ELF-1 (cell line): ENCODE data around the gene COPB2.
"Not testable (repeated sequence)": the region's sequence is repeated elsewhere in the genome, so short reads cannot be mapped to it uniquely, and the experiment has no call there.

Experiments
- DNase-seq: peaks from one replicate; pipeline ENCODE4 v3.0.0-alpha.2; 2016; ENCODE audit warnings: low read depth, low spot score

COPB2 gene

DNA sequence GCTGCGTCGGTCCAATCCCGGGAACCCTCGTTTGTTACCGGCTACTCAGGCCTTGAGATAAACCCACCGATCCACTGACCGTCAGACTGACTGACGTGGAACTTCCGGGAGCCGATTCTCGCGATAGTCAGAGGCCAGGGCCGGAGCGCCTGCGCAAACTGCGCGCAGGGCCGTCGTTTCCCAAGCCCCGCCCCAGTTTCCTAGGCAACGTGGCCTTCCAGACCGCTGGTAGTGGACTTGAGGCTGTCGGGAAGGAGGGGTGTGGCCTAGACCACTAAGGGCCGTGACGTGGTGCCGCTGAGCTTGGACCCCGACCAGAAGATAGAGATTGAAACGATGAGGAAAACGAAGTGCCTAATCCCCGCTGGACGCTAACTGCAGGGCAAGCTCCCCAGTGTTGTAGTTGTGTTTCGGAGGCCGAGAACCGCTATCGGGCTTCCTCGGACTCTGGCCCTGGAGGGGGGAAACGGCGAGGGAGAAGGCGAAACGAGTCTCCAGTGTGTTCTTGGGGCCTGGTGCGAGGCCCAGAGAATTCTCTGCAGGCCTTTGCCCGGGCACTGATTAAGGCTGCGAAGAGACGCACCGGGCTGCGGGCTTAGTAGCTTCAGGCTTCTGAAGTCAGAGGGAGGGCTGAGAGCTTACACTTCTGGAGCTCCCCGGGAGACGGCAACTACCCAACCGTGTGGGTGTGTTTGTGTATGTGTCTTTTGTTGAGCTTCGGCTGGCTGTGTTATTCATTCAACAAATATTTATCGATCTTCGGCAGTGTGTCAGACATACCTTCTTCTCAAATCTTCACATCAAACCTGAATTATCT, at the start of gene COPB2:
COPB2 (minus strand) TSS at position 96 of the 817 bp plus-strand sequence. CDS start 97 bp downstream, outside the sequence.
- DNase-seq, result peak; percentile 99

DNA sequence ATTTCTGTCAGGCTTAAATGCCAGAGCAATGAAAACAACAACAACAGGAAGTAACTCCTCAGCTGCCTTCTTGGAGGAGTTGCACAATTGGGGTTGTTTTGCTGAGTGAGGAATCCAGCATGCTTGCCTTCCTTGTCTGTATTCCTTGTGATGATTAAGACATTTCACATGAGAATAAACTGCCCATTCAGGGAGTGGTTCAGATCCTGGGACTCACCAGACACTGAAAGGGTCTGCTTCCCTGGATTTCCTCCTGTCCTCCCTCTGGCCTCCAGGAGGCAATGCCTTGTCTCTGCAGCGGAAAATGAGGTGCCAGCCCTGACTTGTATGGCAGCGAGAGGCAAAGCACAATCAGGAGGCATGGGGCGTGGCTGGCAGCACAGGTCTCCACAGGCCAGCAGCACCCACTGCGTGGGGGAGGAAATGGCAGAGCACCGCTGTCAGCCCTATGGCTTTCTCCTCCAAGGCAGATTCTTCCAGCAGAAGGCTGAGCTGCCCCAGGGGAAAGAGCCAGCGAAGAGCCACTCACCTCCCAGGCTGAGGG, 45.4 kb upstream of the COPB2 start:
- peak; percentile 61 for DNase-seq

DNA sequence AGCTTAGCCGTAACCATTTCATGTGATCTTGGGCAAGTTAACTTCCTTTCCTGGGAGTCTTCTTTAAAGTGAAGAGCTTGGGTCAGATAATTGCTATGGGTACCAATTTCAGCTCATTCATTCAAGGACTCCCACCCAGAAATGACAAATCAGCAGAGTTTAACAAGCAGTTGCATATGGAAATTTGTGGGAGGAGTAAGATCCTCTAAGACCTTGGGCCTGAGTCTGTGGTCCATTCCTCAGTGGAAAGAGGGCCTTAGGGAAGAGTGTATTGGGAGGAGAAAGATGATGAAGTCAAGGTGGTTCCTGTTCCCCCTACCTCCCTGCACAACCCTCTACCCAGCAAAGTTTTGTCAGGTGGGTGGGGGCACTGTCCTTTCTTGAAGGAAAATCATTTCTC, 44.8 kb upstream of the COPB2 start:
- no peak for DNase-seq

DNA sequence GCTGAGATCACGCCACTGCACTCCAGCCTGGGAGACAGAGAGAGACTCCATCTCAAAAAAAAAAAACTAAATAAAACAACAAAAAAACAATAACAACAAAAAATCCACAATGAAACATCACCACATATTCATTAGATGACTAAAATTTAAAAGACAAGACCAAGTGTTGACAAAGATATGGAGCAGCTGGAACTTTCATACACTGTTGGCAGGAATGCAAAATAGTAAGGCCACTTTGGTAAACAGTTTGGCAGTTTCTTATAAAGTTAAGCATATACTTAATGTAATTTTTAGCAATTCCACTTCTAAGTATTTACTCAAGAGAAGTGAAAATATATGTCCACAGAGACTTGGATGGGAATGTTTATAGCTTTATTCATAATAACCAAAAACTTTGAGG, 43.6 kb upstream of the COPB2 start:
- DNase-seq, result no peak

DNA sequence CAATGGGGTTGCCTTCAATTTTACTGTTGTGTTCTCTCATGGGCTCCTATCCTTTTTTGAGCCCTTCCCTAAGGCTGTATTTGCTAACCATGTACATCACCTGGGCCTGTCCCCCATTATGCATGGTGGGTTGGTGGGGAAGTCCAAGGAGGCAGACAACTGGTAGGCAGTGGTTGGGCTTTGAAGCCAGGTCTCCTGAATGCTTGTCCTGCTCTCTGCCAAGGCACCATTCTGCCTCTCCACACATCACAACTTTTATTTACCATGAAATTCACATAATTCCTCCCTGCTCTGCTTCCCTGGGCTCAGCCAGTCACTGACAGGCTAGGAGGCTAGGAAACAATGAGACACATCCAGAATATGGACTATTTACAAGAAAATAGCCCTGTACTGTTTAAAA, 41.0 kb upstream of the COPB2 start:
- DNase-seq, result peak; percentile 76

DNA sequence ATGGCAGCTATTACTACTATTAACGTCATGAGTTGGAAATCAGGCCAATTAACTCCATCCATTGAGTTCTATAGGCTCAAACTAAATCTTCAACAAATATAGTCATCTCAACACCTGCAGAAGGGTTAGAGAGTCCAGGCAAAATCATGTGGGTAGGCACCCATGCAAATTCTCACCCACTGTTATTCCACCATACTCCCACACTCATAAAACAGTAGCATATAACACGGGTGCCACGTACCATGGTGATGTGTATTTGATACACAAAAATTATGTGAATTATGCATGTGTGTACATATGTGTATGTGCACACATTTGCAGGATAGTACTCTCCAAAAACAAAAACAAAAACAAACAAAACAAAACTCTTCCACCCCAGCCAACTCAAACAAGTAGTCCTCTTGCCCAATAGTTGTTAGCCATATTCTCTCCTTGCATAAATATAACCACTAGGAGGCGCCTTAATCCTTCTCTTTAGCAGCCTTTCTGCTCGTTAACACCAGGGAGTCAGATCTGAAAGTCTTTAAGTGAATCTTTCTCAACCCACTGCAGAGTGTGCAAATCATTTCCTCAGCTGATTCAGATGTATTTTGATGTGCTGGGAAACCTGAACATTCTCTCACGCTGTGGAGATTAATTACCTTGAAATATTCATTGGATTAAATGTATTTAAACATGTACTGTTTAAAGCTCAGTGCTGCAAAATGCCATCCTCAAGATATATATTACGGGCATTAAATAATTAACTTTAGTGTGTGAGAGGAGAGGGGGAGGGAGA, 38.0 kb upstream of the COPB2 start:
- peak; percentile 40 for DNase-seq

DNA sequence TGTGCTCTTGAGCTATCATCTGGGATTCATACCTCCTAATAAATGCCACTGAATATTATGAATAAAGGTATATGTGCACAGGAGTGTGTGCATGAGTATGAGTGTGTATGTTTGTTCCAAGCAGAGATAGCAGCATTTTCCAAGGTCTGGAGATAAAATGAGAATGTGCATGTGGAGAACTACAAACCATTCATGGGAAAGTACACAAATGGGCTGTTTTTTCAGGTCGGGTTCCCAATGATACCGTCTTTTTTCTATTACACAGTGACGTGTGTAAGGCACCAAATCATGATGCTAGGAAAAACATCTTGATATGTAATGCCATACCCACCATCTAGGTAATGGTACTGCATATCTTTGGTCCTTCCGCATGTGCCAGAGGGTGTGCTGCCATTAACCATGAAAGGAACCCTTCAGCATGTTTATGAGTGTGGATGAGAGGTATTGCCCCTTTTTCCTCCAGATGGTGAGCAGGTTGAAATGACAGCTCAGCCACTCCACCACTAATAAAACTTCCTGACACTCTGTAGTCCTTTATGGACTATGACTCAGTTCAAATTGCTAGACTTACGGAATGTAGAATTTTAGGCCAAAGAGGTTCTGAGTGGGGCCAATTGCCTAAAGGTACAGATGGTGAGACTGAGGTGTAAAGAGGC, 36.4 kb upstream of the COPB2 start:
- DNase-seq, result no peak

DNA sequence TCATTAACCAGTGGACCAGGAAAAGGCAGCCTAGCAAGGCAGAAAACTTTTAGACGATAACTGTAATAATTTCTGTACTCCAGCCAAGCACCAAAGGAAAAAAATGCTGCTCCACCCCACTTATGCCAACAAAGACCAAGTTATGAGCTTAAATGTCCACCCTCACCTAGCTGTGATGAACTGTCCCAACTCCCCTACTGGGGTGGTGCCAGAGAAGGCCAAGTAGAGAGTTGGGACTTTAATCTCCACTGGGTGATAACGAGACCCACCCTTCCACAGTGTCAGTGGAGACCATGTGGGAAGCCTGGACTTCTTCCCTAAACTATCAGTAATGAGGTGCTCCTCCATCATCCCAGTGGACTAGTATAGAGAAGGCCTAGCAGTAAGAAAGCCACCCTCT, 33.8 kb upstream of the COPB2 start:
- no peak for DNase-seq

DNA sequence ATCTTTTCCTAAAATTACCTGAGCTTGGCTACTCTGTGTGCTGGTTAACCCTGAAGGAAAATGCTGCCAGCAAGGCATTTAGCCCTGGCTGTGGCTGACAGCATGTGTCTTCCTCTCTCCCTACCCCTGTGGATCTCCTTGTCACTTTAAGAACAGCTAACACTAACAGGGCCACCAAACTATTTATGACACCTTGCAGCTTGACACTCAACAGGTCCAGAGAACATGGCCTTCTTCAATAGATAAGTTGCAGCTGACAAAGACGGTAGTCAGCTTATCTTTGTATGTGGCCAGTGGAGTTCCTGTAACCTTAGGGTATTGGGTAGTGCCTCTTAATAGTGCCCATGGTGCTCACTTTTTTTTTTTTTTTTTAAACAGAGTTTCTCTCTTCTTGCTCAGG, 32.0 kb upstream of the COPB2 start:
- DNase-seq, result no peak

DNA sequence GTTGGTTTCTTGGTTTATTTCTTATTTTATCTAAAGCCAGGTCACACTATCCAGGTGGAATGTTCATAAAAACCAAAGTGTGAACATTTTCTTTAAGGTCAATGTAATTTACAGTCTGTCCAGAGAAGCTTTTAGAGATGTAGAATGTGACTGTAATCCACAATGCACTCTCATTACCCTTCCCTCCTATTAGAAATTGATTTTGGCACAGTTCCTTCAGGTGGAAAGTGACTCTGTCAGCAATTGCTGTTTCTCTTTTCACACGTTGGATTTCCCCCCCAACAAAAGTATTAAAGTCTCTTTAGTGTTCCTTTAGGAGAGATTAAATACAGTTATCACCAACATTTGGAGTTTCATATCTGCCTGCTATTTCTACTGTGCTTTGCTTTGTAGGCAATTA, 31.6 kb upstream of the COPB2 start:
- no peak for DNase-seq

DNA sequence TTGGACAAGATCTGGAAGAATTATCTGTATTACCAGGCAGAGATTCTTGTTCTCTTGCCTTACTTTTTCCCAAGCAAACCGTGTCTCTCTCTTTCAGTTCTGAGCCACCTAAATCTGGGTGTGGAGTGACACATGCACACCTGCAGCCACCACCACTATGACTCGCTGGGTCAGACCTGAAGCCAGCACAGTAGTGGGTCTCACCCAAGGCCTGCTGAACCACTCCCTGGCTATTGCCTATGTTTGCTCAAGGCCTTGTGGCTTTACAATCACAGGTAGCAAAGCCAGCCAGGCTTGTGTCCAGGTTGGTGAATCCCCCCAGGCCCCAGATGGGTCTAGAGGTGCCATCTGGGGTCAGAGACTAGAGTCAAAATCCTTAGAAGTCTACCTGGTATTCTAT, 28.7 kb upstream of the COPB2 start:
- DNase-seq, result no peak

DNA sequence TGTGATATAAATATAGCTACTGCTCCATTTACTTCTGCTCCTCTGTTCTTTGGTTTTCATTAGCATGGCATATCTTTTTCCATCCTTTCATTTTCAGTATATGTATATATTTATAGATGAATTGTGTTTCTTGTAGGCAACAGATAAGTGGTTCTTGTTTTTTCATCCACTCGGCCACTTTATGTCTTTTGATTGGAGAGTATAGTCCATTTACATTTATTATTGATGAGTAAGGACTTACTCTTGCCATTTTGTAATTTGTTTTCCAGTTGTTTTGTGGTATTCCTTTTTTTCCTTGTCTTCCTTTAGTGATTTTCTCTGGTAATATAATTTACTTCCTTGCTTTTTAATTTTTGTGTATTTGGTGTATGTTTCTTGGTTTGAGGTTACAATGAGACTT, 26.8 kb upstream of the COPB2 start:
- DNase-seq, result no peak

DNA sequence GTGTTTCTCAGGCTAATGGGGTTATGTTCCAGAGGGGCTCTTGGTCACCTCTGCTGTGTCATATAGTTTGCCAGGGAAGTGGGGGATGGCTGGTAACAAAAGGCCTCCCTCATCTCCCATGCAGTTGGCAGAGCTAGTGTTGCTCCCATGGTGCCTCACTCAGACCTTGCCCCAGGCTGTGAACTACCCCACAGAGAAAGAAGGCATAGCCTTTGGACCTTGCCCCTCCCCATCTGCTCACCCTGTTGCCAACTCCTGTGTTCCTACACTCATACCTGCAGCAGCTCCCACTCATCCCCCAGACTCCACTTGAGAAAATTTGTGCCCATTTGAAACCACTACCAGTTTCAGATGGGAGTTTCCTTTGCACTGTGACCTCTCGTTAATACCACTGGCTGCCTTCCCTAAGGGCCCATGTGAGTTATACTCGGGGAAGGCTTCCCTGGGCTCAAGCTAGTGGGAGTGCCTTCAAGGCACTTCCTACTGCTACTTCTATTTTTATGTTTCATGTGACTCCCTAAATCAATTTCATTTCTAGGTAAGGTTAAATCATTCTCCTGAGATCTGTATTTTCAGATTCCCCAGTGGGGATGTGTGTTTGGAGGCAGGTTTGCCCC, 25.3 kb upstream of the COPB2 start:
- DNase-seq, result no peak

DNA sequence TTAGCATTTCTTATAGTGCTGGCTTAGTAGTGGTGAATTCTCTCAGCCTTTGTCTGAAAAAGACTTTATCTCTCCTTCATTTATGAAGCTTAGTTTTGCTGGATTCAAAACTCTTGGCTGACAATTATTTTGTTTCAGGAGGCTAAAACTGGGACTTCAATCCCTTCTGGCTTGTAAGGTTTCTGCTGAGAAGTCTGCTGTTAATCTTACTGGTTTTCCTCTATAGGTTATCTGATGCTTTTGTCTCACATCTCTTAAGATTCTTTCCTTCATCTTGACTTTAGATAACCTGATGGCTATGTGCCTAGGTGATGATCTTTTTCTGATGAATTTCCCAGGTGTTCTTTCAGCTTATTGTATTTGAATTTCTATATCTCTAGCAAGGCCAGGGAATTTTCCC, 23.4 kb upstream of the COPB2 start:
- not testable (repeated sequence) for DNase-seq

DNA sequence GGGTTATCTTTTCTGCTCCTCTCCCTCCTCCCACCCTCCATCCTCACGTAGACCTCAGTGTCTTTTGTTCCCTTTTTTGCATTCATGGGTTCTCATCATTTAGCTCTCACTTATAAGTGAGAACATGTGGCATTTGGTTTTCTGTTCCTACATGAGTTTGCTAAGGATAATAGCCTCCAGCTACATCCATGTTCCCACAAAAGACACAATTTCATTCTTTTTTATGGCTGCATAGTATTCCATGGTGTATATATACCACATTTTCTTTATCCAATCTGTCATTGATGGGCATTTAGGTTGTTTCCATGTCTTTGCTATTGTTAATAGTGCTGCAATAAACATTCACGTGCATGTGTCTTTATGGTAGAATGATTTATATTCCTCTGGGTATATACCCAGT, 11.7 kb upstream of the COPB2 start:
- not testable (repeated sequence) for DNase-seq

DNA sequence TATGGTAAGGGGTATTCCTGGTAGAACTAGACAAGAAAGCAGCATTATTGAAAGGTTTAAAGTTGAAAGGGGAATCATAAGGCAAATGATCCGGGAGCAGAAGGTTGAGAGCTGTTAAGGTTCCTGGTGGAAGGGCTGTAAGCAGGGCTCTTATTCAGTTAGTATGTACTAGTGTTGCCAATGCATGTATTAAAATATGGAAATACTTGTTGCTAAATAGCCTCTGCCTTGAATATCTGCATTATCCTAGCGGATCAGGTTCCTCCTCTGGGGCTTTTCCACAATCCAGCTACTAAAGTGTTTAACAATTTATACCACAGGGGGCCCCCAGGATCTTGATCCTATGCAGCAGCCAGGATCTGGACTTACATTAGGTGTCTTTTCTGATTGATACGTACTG, 7.3 kb upstream of the COPB2 start:
- DNase-seq, result no peak

DNA sequence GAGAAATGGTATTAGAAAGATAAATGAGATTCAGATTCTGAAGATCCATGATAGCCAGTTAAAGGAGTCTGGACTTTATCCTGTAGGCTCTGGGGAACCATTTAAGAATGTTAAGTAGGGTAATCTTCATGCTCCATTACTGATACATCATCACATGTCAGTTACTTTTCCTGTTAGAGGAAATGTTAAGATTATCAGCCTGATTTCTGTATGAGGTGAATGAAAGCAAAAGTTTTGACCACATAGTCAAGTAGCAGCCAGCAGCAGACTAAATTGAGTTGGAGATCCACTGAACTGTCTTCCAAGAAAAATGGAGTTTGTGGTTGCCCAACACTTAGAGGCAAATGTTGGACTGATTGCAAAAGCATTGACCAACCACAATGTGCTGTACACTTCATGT, 4.7 kb upstream of the COPB2 start:
- no peak for DNase-seq

DNA sequence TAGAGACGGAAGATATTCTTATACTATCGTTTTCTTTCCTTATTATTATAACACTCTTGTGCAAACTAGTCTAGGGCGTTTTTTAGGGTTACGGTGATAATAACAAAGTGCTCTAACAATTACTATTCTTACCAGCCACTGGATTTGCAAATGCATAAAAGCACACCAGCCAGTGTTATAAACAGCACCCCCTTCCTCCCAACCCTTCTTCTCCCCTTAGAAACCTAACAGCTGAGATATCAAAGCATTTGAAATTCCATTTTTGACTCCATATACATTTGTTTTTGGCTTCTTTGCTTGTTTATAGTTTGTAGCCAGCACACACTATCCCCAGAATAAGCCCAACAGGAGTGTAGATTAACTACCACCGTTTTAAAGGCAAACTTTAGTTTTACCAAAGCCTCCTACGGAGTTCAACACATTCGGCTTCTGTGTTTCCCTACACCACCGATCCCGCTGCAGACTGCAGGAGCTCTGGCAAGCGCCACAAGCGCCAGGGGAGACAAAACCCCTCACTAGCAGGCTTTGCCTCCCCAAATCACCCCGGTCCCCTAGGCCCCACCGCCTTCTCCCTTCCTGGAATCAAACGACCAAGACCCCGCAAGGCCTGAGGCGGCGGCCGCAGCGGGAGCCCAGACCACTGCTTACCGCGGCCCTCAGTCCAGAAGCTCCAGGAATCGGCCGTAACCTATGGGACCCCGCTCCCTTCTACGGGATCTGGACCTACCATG, 461 bp downstream of the COPB2 start:
- no peak for DNase-seq

DNA sequence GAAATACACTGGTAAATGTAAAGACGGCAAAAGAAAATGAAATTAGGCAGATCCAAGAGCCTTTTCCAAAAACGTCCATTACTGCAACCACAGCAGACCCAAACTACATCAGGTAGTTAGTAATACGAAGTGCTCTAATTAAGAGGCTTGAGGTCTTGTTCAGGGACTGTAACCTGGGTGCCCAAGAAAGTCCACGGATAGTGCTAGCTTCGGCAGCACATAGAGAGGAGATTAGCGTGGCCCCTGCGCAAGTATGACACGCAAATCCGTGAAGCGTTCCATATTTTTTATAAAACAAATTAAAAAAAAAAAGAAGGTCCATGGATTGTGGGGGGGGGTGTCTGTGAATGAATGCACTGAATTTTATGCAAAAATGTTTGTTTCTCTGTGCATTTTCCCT, 1.4 kb downstream of the COPB2 start:
- no peak for DNase-seq

DNA sequence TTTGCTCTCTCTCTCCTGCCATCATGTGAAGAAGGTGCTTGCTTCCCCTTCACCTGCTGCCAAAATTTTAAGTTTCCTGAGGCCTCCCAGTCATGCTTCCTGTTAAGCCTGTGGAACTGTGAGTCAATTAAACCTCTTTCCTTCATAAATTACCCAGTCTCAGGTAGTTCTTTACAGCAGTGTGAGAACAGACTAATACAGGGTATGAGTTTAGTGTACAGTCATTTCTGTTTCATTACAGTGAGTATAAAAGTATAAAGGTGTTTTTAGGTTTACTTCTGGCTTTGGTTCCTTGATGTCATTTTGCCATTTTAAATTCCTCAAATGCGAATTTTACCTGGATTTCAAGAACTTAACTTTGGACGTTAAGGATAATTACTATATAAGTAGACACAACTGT, 7.2 kb downstream of the COPB2 start:
- not testable (repeated sequence) for DNase-seq

DNA sequence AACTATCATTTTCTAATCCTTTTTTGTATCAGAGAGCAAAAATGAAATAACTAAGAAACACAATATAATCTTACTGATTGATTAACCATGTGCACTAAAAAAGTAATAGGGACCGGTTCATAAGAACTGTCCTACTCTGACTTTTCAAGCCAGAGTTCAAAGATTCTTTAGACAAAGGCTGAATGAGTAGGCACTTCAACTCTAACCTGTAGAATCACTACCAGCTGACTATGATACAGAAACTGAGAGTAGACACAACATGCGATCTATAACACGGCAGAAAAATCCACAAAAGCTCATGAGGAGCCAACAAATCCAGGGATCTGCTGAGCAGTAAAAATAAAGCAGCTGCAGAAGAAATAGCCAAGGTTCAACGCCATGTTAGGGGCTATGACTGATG, 8.9 kb downstream of the COPB2 start:
- no peak for DNase-seq
